GM12874 (cell line): ENCODE results near the gene EXOC8.

Source experiments
- TF ChIP-seq, protein P1 (sequence below): IDR thresholded peaks from 2 replicates; pipeline ENCODE4 v1.5.1; 2011; ENCODE audit warnings: low read depth, mild to moderate bottlenecking, control low read depth, low read length, moderate library complexity; ENCODE audit not compliant: insufficient read depth

The EXOC8 gene

DNA sequence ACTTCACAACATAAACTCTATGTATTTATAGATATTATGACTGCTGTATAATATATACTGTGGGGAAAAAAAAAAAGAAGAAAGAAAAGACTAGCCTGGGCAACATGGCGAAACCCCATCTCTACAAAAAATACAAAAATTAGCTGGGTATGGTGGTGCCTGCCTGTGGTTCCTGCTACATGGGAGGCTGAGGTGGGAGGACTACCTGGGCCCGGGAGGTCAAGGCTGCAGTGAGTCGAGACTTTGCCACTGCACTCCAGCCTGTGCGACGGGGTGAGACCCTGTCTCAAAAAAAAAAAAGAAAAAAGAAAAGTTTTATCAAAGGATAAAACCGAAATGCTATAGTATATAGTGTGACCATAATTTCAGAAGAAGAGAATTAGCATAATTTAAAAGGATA is 2.7 kb downstream of the EXOC8 start:
- TF ChIP-seq, protein P1, sequence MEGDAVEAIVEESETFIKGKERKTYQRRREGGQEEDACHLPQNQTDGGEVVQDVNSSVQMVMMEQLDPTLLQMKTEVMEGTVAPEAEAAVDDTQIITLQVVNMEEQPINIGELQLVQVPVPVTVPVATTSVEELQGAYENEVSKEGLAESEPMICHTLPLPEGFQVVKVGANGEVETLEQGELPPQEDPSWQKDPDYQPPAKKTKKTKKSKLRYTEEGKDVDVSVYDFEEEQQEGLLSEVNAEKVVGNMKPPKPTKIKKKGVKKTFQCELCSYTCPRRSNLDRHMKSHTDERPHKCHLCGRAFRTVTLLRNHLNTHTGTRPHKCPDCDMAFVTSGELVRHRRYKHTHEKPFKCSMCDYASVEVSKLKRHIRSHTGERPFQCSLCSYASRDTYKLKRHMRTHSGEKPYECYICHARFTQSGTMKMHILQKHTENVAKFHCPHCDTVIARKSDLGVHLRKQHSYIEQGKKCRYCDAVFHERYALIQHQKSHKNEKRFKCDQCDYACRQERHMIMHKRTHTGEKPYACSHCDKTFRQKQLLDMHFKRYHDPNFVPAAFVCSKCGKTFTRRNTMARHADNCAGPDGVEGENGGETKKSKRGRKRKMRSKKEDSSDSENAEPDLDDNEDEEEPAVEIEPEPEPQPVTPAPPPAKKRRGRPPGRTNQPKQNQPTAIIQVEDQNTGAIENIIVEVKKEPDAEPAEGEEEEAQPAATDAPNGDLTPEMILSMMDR = no peak

DNA sequence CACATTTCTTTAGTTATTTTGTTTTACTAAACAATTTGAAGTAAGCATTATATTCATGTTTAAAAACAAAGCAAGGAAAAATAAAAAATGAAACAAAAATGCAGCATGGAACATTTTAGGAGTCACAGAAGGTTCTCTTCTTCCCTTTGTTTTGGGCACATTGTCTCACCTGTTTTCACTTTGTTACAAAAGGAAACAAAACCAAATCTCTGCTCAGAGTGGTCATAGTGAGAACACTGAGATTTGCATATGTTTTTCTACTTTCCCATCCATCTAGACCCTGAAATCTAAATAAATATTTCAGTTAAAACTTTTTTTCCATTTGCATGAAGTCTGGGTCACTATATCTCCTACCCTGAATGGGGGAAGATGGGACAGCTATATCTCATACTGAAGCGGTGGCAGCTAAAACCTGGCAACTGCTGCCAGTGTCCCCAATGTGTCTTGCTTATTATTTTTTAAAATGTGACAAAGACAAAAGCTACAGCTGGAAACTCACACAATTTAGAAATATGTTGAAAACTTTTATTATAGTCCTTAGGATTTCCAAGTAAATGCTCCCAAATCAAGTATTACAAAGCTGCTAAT is 3.5 kb downstream of the EXOC8 start:
- TF ChIP-seq, protein P1 = no peak

DNA sequence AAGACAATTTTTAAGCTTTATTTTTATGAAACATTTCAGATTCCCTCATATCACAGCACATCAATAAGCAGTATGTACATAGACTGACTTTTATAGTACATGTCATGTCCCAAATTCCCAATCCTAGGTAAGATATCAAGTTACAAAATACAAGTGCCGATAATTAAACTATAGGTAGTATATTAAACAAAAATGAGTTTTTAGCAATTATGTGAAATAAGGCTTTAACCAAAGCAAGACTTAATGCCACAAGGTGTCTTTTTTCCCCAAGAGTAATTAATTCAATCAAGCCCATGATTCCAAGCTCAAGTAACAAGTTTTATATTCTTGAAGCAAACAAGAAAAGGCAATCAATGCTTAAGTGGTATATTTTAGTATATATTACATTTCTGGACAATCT is 4.9 kb downstream of the EXOC8 start:
- TF ChIP-seq, protein P1 = no peak

DNA sequence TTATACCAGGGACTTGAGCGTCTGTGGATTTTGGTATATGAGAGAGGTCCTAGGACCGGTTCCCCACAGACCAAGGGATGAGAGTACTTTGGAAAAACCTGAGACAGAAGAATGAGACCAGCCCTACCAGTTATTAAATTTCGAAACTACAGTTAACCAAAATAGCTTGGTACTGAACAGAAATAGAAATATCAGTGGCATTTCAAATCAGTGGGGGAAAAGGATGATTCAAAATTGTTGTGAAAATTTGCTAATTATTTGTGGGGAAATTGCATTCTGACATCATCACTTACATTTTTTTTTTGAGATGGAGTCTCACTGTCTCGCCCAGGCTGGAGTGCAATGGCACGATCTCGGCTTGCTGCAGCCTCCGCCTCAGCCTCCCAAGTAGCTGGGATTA is 8.2 kb downstream of the EXOC8 start:
- TF ChIP-seq, protein P1 = no peak

DNA sequence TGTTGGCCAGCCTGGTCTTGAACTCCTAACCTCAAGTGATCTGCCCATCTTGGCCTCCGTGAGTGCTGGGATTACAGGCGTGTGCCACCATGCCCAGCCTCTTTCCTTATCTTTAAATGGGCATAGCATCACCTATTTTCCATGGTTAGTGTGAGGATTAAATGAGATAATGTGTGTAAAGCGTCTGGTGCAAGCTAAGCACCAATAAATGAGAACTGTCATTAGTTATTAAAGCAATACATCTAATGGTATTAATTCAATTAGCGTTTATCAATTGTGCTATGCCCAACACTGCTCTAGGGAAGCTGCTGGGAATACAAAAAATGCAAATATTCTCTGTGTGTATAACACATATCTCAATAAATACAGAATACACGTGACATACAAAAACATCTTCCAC is 10.0 kb downstream of the EXOC8 start:
- TF ChIP-seq, protein P1 = no peak

DNA sequence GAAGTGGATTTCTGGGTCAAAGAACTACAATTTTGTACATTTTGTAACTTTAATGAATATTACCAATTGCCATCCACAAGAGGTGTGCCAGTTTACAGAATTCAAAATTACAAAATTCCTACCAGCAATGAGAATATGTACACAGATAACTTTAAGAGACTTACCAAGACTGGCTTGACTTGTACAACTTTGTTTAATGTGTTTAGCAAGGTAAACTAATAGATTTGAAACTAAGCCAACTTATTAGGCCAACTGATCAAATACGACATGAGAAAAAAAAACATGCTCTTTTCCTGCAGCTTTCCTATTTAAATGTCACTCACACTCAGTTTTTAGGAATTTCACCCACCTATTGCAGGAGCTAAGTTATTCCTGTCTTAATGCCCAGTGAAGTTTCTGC is 11.4 kb downstream of the EXOC8 start:
- TF ChIP-seq, protein P1 = no peak

DNA sequence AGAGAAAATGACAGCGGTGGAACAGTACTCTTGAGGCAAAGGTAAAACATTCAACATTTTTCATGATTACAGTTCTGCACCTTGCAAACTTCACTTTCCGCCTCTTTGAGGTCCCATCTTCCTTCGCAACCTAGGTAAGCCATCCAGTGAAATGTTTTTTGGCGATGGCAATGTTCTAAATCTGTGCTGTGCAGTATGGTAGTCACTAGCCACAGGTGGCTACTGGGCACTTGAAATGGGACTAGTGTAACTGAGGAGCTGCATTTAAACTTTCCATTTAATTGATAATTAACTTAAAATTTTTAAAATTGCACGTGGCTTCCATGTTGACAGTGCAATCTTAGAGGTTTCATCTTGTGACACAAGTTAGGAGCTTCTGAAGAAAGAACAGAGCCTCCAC is 13.0 kb downstream of the EXOC8 start:
- TF ChIP-seq, protein P1 = no peak
